Karpas-422 (cell line): Measurements from ENCODE around the gene PHF23. TPM values are rescaled to one million over a fixed set of nuclear protein-coding genes. Genes with fewer than 3 reads are reported as not detected.

Source experiments
- DNase-seq: peaks from one replicate; pipeline ENCODE4 v3.0.0-alpha.2; 2015
- H2AFZ ChIP-seq: fragments of 200-600 bp; sonication (generic); 2 replicates; pipeline ENCODE4 v1.6.1; 2014; ENCODE audit warnings: antibody characterized with exemption, low read length, mixed read lengths
- H3K27ac ChIP-seq: fragments of 200-600 bp; sonication (generic); 2 replicates; pipeline ENCODE4 v1.5.1; 2014; ENCODE audit warnings: mild to moderate bottlenecking, low read length, moderate library complexity
- H3K27me3 ChIP-seq: fragments of 200-600 bp; sonication (generic); 2 replicates; pipeline ENCODE4 v1.6.1; 2014; ENCODE audit warnings: low read length, mixed read lengths
- H3K36me3 ChIP-seq: fragments of 200-600 bp; sonication (generic); 2 replicates; pipeline ENCODE4 v1.6.1; 2014; ENCODE audit warnings: low read length, mixed read lengths; ENCODE audit not compliant: insufficient read depth
- H3K4me1 ChIP-seq: fragments of 200-600 bp; sonication (generic); 2 replicates; pipeline ENCODE4 v1.6.1; 2014; ENCODE audit warnings: mild to moderate bottlenecking, low read length, mixed read lengths
- H3K4me2 ChIP-seq: fragments of 200-600 bp; sonication (generic); 2 replicates; pipeline ENCODE4 v1.6.1; 2014; ENCODE audit warnings: low read length, low read depth, mild to moderate bottlenecking; ENCODE audit not compliant: poor library complexity, severe bottlenecking
- H3K4me3 ChIP-seq: fragments of 200-600 bp; sonication (generic); 2 replicates; pipeline ENCODE4 v1.5.1; 2014; ENCODE audit warnings: mild to moderate bottlenecking, antibody characterized with exemption, low read length, mixed read lengths
- H3K79me2 ChIP-seq: fragments of 200-600 bp; sonication (generic); 2 replicates; pipeline ENCODE4 v1.6.1; 2014; ENCODE audit warnings: mild to moderate bottlenecking, low read length, mixed read lengths
- H3K9ac ChIP-seq: fragments of 200-600 bp; sonication (generic); 2 replicates; pipeline ENCODE4 v1.6.0; 2014; ENCODE audit warnings: low read length
- H3K9me2 ChIP-seq: fragments of 200-600 bp; sonication (generic), shearing (Covaris generic); replicated peaks from 2 replicates; pipeline ENCODE4 v1.6.0; 2014; ENCODE audit warnings: mild to moderate bottlenecking, low read length, moderate library complexity; ENCODE audit not compliant: insufficient read depth
- H3K9me3 ChIP-seq: fragments of 300-700, 200-600 bp; sonication (generic); 2 replicates; pipeline ENCODE4 v1.6.1; 2014; ENCODE audit warnings: low read length, mixed read lengths
- H4K20me1 ChIP-seq: fragments of 200-600 bp; sonication (generic); 2 replicates; pipeline ENCODE4 v1.6.1; 2014; ENCODE audit warnings: mild to moderate bottlenecking, antibody characterized with exemption, low read length, low read depth; ENCODE audit not compliant: insufficient read depth
- total RNA-seq: library from RNA; depleted of rRNA; stranded (reverse); fragments of >200 nt; shearing (Covaris generic); gene quantifications from 2 replicates; pipeline ENCODE4 v1.2.3, GENCODE V29; 2014; ENCODE audit warnings: low replicate concordance

The PHF23 gene
- total RNA-seq, 1 experiment from 2014 or later: 36.7 TPM

DNA sequence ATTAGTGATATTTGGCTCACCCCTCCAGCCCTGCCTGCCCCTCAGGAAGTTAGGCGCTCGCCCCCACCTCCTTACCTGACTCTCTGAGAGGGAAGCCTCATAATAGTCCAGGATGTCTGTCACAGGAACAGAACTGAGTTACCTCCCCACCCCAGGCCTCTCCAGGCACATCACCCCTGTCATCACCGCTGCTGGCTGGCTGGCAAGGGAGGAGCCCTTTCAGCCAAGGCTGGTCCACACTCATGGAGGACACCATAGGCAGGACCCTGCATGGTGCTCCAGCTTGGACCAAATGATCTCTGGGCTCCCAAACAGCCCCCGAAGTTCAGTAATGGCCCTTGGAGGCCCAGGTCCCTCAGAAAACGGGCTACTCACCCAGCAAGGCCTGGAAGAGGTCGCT, 21.1 kb downstream of the PHF23 start:
- Histone ChIP-seq H3K4me3 (peak overlapping the region; percentile 91), H3K27me3 (no peaks in the 10 kb centered on the region), H3K79me2 (peaks cover 40% of the 10 kb centered on the region), H3K9me2 (no peaks in the 10 kb centered on the region), H4K20me1 (peaks cover 19% of the 10 kb centered on the region; the same call in 1 of the 2 replicates), H3K36me3 (peaks cover 4% of the 10 kb centered on the region; the same call in 1 of the 2 replicates), H3K27ac (peak overlapping the region; percentile 87), H3K9me3 (no peaks in the 10 kb centered on the region), H3K4me2 (peak overlapping the region; percentile 73), H3K4me1 (peaks cover 84% of the 10 kb centered on the region), H2AFZ (no peak overlapping the region), H3K9ac (peak overlapping the region; percentile 83)
- no peak for DNase-seq

DNA sequence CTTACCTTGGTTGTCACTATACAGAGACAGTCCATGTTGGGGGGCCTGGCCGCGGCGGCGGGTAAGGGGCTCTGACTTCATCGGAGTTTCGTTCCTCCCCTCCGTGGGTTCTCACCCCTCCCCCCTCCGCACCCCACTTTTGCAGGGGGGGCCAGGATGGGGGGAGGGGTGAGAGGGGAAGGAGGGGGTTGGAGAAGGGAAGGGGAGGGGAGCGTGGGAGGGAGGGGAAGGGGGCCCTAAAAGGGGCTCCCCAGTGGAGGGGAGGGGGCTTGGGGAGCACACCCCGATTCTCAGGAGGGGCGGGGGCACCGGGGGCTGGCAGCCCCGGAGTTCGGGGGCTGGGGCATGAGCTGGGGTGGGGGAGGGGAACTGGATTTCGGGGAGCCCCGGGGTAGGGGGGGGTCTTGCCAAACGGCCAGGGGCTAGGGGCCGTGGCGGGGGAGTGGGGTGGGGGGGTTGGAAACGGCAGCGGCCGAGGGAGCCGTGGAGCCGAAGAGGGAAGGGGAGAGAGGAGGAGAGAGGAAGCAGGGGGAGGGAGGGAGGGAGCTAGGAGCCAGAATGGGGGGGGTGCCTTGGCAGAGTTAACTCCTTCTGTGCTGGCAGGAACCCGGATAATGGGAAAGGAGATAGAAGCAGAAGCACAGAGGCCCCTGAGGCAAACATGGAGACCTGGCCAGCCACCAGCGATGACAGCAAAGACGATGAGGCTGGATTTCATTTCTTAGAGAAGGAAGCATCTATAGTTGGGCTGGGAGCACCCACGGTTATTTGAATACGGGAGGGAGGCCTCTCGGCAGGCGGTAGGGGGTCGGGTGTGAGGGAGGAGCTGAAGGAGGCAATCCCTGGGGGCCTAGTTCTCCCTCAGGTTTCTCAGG, 21.9 kb downstream of the PHF23 start:
- Histone ChIP-seq H3K4me1 (peaks cover 78% of the 10 kb centered on the region), H2AFZ (no peak overlapping the region), H3K36me3 (no peaks in the 10 kb centered on the region), H3K79me2 (peaks cover 46% of the 10 kb centered on the region), H3K27ac (peak overlapping the region; percentile 87), H3K9me3 (no peaks in the 10 kb centered on the region), H4K20me1 (peaks cover 19% of the 10 kb centered on the region; the same call in 1 of the 2 replicates), H3K9ac (peak overlapping the region; percentile 83), H3K4me3 (peak overlapping the region; percentile 91), H3K27me3 (no peaks in the 10 kb centered on the region), H3K4me2 (peak overlapping the region; percentile 99), H3K9me2 (no peaks in the 10 kb centered on the region)
- peak; percentile 90 for DNase-seq

DNA sequence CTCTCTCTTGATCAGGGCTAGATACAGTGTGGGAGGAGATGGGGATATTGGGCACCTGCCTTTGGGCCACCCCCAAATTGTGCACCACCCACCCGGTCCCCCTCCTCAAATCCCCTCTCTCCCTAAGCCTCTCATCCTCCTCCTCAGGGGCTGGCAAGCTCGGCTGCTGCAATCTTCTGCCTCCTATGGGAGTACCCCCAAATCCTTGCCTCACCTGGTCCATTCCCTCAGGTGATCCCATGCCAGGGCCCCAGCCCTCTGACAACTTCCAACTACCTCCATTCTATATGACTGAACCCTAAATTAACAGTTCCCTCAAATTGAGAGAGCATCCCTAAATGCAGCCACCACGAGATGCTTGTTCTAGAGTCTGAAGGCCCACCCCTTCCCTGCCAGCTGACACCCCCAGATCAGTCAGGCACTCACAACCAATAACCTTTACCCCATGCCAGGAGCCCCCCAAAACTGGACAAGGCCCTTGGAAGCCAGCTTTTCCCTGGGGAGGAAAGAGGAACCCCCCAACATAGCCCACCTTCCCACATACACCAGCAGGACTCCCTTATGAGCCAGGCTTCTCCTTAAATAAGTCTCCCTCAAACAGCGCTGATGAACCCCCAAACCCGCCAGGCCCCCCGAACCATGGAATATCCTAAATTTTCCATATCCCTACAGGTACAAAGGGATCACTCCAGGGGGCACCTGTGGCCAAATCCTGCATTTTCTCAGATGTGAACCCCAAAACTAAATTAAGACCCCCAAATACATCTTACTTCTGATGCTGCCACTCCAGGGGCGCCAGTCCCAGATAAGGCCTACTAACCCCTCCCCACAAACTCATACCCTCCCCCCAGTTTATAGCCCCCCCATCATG, 22.8 kb downstream of the PHF23 start:
- peak overlapping the region; percentile 99 for H3K4me2 ChIP-seq
- no peak overlapping the region for H2AFZ ChIP-seq
- peak; percentile 62 for DNase-seq
- no peaks in the 10 kb centered on the region for H3K27me3 ChIP-seq
- peak overlapping the region; percentile 83 for H3K9ac ChIP-seq
- no peaks in the 10 kb centered on the region for H3K9me3 ChIP-seq
- H3K36me3 ChIP-seq: no peaks in the 10 kb centered on the region
- H3K27ac ChIP-seq: peak overlapping the region; percentile 87
- peak overlapping the region; percentile 91 for H3K4me3 ChIP-seq
- peaks cover 53% of the 10 kb centered on the region for H3K79me2 ChIP-seq
- H3K9me2 ChIP-seq: no peaks in the 10 kb centered on the region
- H3K4me1 ChIP-seq: peaks cover 74% of the 10 kb centered on the region
- peaks cover 18% of the 10 kb centered on the region; the same call in 1 of the 2 replicates for H4K20me1 ChIP-seq

DNA sequence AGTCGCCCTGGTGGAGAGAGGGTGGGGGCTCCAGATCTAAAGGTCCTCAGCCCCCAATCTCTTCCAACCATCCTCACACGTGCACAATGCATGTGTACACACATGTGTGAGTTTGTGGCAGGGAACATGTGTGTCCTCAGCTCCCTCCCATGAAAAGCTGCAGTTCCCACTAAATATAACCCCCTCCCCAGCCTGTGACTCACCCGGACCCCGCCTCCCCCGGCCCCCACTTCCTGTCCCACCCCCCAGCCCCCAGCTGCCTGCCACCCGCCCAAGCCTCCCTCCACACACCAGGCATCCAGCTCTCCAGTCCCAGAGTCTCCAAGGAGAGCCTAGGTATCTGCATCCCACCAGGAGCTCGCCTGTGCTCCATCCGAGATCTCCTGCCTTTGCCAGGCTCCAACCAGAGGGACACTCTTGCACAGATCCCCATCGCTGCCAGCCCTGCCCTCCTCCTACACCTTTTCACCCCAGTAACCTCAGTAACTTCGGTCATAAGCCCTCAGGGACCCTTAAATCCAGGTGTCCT, 23.5 kb downstream of the PHF23 start:
- Histone ChIP-seq H3K4me1 (peaks cover 67% of the 10 kb centered on the region), H4K20me1 (peaks cover 12% of the 10 kb centered on the region; the same call in 1 of the 2 replicates), H3K27ac (peak overlapping the region; percentile 87), H3K9me3 (no peaks in the 10 kb centered on the region), H3K4me2 (peak overlapping the region; percentile 99), H3K9ac (peak overlapping the region; percentile 83), H3K36me3 (no peaks in the 10 kb centered on the region), H3K9me2 (no peaks in the 10 kb centered on the region), H3K79me2 (peaks cover 57% of the 10 kb centered on the region), H3K27me3 (no peaks in the 10 kb centered on the region), H3K4me3 (peak overlapping the region; percentile 91), H2AFZ (no peak overlapping the region)
- peak; percentile 64 for DNase-seq

DNA sequence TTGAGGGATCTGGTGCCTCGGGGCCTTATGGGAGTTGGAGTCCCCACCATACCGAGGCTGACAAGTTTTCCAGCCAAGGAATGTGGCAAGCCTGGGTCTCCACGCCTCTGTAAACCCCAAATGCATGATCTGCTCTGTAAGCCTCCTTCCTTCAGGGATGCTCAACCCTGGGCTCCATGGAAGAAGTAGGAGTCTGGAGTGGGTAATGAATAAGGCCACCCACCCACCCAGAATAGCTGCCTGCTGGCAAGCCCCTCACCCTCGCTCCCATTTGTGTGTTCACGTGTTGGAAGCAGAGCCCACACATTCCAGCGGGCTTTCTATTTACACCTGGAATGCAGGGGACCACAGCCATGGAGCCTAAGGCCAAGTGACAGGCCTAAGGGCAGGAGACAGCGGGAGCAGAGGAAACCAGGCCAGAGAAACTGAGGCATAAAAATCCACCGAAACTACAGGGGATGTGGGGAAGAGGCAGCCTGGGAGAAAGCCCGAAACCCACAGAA, 24.1 kb downstream of the PHF23 start:
- Histone ChIP-seq H3K27ac (peak overlapping the region; percentile 87), H3K79me2 (peaks cover 57% of the 10 kb centered on the region), H3K9me3 (no peaks in the 10 kb centered on the region), H4K20me1 (peaks cover 12% of the 10 kb centered on the region; the same call in 1 of the 2 replicates), H3K9ac (peak overlapping the region; percentile 83), H3K27me3 (no peaks in the 10 kb centered on the region), H2AFZ (no peak overlapping the region), H3K4me2 (peak overlapping the region; percentile 99), H3K36me3 (no peaks in the 10 kb centered on the region), H3K4me1 (peaks cover 68% of the 10 kb centered on the region), H3K4me3 (peak overlapping the region; percentile 91), H3K9me2 (no peaks in the 10 kb centered on the region)
- DNase-seq: no peak

DNA sequence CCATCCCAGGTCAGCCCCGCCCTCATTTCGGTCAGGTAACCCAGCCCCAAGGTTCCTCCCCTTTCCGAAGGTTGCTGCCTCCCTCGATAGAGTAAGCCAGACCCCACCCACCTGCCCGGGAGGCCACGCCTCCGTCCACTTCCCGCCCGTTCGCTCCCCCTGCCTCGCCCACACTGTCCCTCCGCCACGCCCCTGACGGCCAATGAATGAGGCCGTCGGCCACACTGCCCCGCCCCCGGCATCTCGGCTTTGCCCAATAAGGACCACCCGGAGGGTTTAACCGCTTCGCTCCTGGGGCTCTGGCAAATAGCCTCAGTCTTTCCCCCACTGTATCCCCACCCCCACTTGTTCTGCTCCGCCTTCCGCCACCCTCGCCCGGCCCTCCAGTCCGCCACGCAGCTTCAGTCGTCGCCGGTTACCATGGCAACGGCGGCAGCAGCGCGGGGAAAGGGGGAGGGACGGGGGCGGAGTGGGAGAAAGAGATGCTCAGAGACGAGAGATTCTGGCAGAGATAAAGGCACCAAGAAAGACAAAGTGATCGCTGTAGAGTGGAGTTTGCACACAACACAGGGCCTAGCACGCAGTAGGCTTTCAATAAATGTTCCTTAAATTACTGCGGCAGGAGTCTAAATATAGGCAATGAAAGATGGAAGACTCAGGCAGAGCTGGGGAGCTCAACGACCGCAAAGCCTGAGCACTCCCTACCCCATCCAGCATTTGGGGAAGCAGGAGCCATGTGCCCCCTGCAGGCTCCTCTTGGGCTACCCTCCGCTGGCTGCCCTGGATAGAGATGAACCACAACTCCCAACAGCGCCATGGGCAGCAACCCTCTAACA, 24.7 kb downstream of the PHF23 start:
- no peaks in the 10 kb centered on the region for H3K9me2 ChIP-seq
- peaks cover 12% of the 10 kb centered on the region; the same call in 1 of the 2 replicates for H4K20me1 ChIP-seq
- peaks cover 60% of the 10 kb centered on the region for H3K79me2 ChIP-seq
- H3K27me3 ChIP-seq: no peaks in the 10 kb centered on the region
- H3K4me3 ChIP-seq: peak overlapping the region; percentile 91
- no peak overlapping the region for H2AFZ ChIP-seq
- H3K9me3 ChIP-seq: no peaks in the 10 kb centered on the region
- H3K27ac ChIP-seq: peak overlapping the region; percentile 87
- peak overlapping the region; percentile 83 for H3K9ac ChIP-seq
- H3K36me3 ChIP-seq: no peaks in the 10 kb centered on the region
- H3K4me1 ChIP-seq: peaks cover 70% of the 10 kb centered on the region
- peak; percentile 100 for DNase-seq
- H3K4me2 ChIP-seq: peak overlapping the region; percentile 99

DNA sequence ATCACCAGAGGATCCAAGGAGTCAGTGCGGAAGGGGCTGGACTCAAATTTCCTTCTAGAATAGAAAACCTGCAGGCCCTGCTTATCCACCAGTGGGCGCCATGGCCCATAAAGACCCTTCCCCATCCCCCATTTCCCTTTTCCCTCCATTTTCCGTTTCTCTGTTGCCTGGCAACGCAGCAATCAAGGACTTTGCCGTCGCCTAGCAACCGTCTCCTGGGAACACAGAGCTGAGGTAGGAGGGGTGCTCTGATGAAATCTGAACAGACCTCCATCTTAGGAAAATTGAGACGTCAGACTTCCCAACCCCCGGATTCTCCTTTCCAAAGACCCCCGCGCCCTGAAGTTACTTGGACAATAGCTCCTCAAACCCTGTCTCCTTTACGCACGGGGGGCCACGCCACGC, 25.4 kb downstream of the PHF23 start:
- Histone ChIP-seq H3K4me2 (peak overlapping the region; percentile 99), H2AFZ (no peak overlapping the region), H3K27ac (no peak overlapping the region), H3K79me2 (peaks cover 61% of the 10 kb centered on the region), H4K20me1 (peaks cover 12% of the 10 kb centered on the region; the same call in 1 of the 2 replicates), H3K27me3 (no peaks in the 10 kb centered on the region), H3K9ac (peak overlapping the region; percentile 47), H3K4me3 (peak overlapping the region; percentile 61; the same call in 1 of the 2 replicates), H3K9me2 (no peaks in the 10 kb centered on the region), H3K4me1 (peaks cover 68% of the 10 kb centered on the region), H3K9me3 (no peaks in the 10 kb centered on the region), H3K36me3 (no peaks in the 10 kb centered on the region)
- DNase-seq: peak; percentile 93
